Endothelial cell of umbilical vein (primary cell): ENCODE results near the gene WIF1. TPM values are rescaled to one million over a fixed set of nuclear protein-coding genes. Genes with fewer than 3 reads are reported as not detected.

ENCODE experiments used
- BruUV-seq: library from RNA; stranded (reverse); fragments of 400-500 nt; replicated peaks from 2 replicates; lab custom pipeline; 2021; lab: Mats Ljungman, UMichigan
- CTCF ChIA-PET: fragments of 300-600, 350-600 bp; sonication (Branson Sonifier 250); formaldehyde crosslinking; loops from one replicate; lab custom pipeline; 2021; ENCODE audit warnings: antibody characterized with exemption, inconsistent platforms; lab: Charles Lee
- POLR2A ChIA-PET: fragments of 300-600, 350-600 bp; sonication (Branson Sonifier 250); formaldehyde crosslinking; loops from one replicate; lab custom pipeline; 2021; ENCODE audit warnings: antibody characterized with exemption, inconsistent platforms; lab: Charles Lee
- DNase-seq: peaks from one replicate; pipeline ENCODE4 v3.0.0-alpha.2; 2011; ENCODE audit warnings: low read depth, low spot score
- FAIRE-seq: peaks from 2 replicates; lab custom pipeline; 2011; peaks lifted over from hg19 to GRCh38; lab: Jason Lieb, UNC
- H2AFZ ChIP-seq: 2 replicates; pipeline ENCODE4 v1.6.0; 2012; ENCODE audit warnings: low read depth, low read length, control low read depth, inconsistent platforms
- H3K27ac ChIP-seq: 2 replicates; pipeline ENCODE4 v1.5.1; 2011; ENCODE audit warnings: low read depth, mild to moderate bottlenecking, control low read depth, low read length, moderate library complexity; ENCODE audit not compliant: insufficient read depth
- H3K27me3 ChIP-seq, 2 experiments: 2 replicates each; pipeline versions ENCODE4 v1.6.0 to v1.6.1; 2011; ENCODE audit warnings: low read length in 2 of 2, mixed read lengths in 1 of 2; ENCODE audit not compliant: control insufficient read depth in 2 of 2, insufficient read depth in 2 of 2
- H3K36me3 ChIP-seq, 2 experiments: 2 replicates in 1 of 2; 3 replicates in 1 of 2; pipeline ENCODE4 v1.5.1; 2011; ENCODE audit warnings: low read length in 2 of 2, mild to moderate bottlenecking in 1 of 2, moderate library complexity in 1 of 2; ENCODE audit not compliant: control insufficient read depth in 2 of 2, insufficient read depth in 2 of 2; ENCODE audit errors: extremely low read depth in 1 of 2
- H3K4me1 ChIP-seq: 3 replicates; pipeline ENCODE4 v1.5.1; 2011; ENCODE audit warnings: mild to moderate bottlenecking, low read length; ENCODE audit not compliant: control insufficient read depth, insufficient read depth; ENCODE audit errors: extremely low read depth
- H3K4me2 ChIP-seq: 2 replicates; pipeline ENCODE4 v1.6.1; 2011; ENCODE audit warnings: low read length, control low read depth, mixed read lengths; ENCODE audit not compliant: insufficient read depth
- H3K4me3 ChIP-seq, 3 experiments: fragments of 200-600 bp in 1 of 3; sonication (generic), shearing (Covaris generic) in 1 of 3; replicated peaks in 1 of 3; 2 replicates each; pipeline ENCODE4 v1.5.1; 2011 to 2016; ENCODE audit warnings: control low read depth in 3 of 3, low read length in 3 of 3, mild to moderate bottlenecking in 2 of 3, inconsistent platforms in 1 of 3, low read depth in 1 of 3, moderate library complexity in 1 of 3; ENCODE audit not compliant: insufficient read depth in 1 of 3
- H3K79me2 ChIP-seq: 2 replicates; pipeline ENCODE4 v1.6.0; 2012; ENCODE audit warnings: low read length, inconsistent platforms; ENCODE audit not compliant: control insufficient read depth, insufficient read depth
- H3K9ac ChIP-seq: replicated peaks from 2 replicates; pipeline ENCODE3; 2011; ENCODE audit warnings: low read length, control low read depth; ENCODE audit not compliant: insufficient read depth; ENCODE audit errors: extremely low read depth
- H3K9me1 ChIP-seq: replicated peaks from 3 replicates; pipeline ENCODE4 v1.6.0; 2011; ENCODE audit warnings: mild to moderate bottlenecking, low read length; ENCODE audit not compliant: control insufficient read depth, insufficient read depth; ENCODE audit errors: extremely low read depth
- H3K9me3 ChIP-seq: replicated peaks from 2 replicates; pipeline ENCODE4 v1.5.1; 2012; ENCODE audit warnings: low read length, inconsistent platforms; ENCODE audit not compliant: control insufficient read depth, insufficient read depth
- H4K20me1 ChIP-seq: replicated peaks from 2 replicates; pipeline ENCODE3; 2011; ENCODE audit warnings: mild to moderate bottlenecking, low read length; ENCODE audit not compliant: control insufficient read depth, insufficient read depth; ENCODE audit errors: extremely low read depth
- EZH2 ChIP-seq: IDR thresholded peaks from 2 replicates; pipeline ENCODE4 v1.6.1; 2012; ENCODE audit warnings: borderline replicate concordance, low read depth, mild to moderate bottlenecking, moderate library complexity, low read length, inconsistent platforms; ENCODE audit not compliant: severe bottlenecking
- FOS ChIP-seq: IDR thresholded peaks from 2 replicates; pipeline ENCODE4 v1.6.1; 2011; ENCODE audit warnings: mild to moderate bottlenecking, low read length, moderate library complexity, borderline replicate concordance; ENCODE audit not compliant: insufficient read depth
- GATA2 ChIP-seq: IDR thresholded peaks from 2 replicates; pipeline ENCODE4 v1.7.0; 2011; ENCODE audit warnings: low read depth, mild to moderate bottlenecking, moderate library complexity, mixed read lengths, low read length; ENCODE audit not compliant: insufficient read length, insufficient read depth
- JUN ChIP-seq: IDR thresholded peaks from 2 replicates; pipeline ENCODE4 v1.6.1; 2011; ENCODE audit warnings: borderline replicate concordance, low read depth; ENCODE audit not compliant: insufficient read length, insufficient read depth
- MYC ChIP-seq: IDR thresholded peaks from one replicate; pipeline ENCODE4 v1.6.1; 2011; ENCODE audit warnings: mild to moderate bottlenecking, low read depth, low read length
- POLR2A ChIP-seq: IDR thresholded peaks from 2 replicates; pipeline ENCODE4 v1.6.1; 2012; ENCODE audit warnings: low read depth, mild to moderate bottlenecking, control low read depth, low read length
- POLR2AphosphoS5 ChIP-seq: IDR thresholded peaks from 2 replicates; pipeline ENCODE4 v1.6.1; 2012; ENCODE audit warnings: low read depth, mild to moderate bottlenecking, control low read depth, low read length, moderate library complexity; ENCODE audit not compliant: insufficient read depth
- dilution Hi-C: fragments of 300-500 bp; cut with MboI; formaldehyde crosslinking; loops from one replicate; pipeline ENCODE4 v1.15.0; 2019; ENCODE audit warnings: low sequenced_read_pairs; ENCODE audit not compliant: extremely low pct_ligation_motif_present
- intact Hi-C: fragments of 100-400 bp; cut with micrococcal nuclease; formaldehyde crosslinking; loops from one replicate; pipeline ENCODE4 v1.10.0; 2022
- polyA plus RNA-seq, 4 experiments: library from polyadenylated mRNA; depleted of rRNA in 3 of 4; stranded (reverse) in 3 of 4; unstranded in 1 of 4; fragments of >200 nt; gene quantifications; 2 replicates each; pipeline versions ENCODE4 v1.2.1 to v1.2.3, GENCODE V29; 2011 to 2012; ENCODE audit warnings: missing spikeins in 1 of 4
- total RNA-seq: library from RNA; stranded (reverse); gene quantifications from 2 replicates; pipeline ENCODE4 v1.2.3, GENCODE V29; 2021
- TF ChIP-seq, protein P1 (sequence below): IDR thresholded peaks from 2 replicates; pipeline ENCODE4 v1.6.1; 2011; ENCODE audit not compliant: insufficient read depth, insufficient read length
- TF ChIP-seq, protein P2 (sequence below), 2 donors: IDR thresholded peaks; 1 replicate in 1 of 2; 2 replicates in 1 of 2; pipeline ENCODE4 v1.5.1; 2011; ENCODE audit warnings: low read length in 2 of 2, mild to moderate bottlenecking in 2 of 2, moderate library complexity in 2 of 2, control low read depth in 1 of 2, inconsistent platforms in 1 of 2, low read depth in 1 of 2; ENCODE audit not compliant: insufficient read depth in 1 of 2; ENCODE audit errors: extremely low read depth in 1 of 2

The WIF1 gene
- total and polyA plus RNA-seq, 2 donors (not counting 3 experiments of a cell fraction or from before 2014, with no cell fraction given): not detected

DNA sequence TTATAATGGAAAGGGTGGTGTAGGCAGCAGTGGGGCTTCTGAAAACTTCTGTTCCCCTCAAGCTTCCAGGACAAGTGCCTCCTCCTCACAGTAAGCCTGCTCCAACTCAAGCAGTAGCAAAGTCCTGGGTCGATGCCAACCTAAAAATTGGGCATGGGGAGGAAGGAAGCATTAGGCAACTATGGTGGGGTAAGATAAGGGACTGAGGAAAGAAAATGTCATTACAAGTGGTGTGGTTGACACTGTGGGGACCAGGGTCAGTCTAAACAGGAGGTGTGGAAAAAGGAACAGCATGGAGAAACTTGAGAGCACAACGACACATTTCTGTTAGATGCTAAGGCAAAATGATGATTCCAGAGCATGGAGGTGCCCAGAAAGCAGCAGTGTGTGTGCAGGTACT lies 34.9 kb downstream of the WIF1 start:
- CTCF ChIA-PET: no interaction called here
- peaks cover 5 to 48% of the 10 kb centered on the region in 2 experiments for H3K27me3 ChIP-seq
- no peak overlapping the region for H3K9ac ChIP-seq
- dilution Hi-C loops (no loop called here), intact Hi-C loops (no loop called here)
- BruUV-seq: no TSS peak
- FAIRE-seq (no peak), DNase-seq (no peak)
- H3K9me3 ChIP-seq: no peaks in the 10 kb centered on the region
- no peak overlapping the region for H2AFZ ChIP-seq
- no peaks in the 10 kb centered on the region for H3K79me2 ChIP-seq
- H3K4me3 ChIP-seq: no peak overlapping the region
- H3K27ac ChIP-seq: no peak overlapping the region
- H3K36me3 ChIP-seq: no peaks in the 10 kb centered on the region
- no peak overlapping the region for H3K4me2 ChIP-seq
- no peaks in the 10 kb centered on the region for H4K20me1 ChIP-seq
- no peaks in the 10 kb centered on the region for H3K4me1 ChIP-seq
- H3K9me1 ChIP-seq: no peaks in the 10 kb centered on the region
- TF ChIP-seq, protein P1, sequence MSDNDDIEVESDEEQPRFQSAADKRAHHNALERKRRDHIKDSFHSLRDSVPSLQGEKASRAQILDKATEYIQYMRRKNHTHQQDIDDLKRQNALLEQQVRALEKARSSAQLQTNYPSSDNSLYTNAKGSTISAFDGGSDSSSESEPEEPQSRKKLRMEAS: no peak
- TF ChIP-seq POLR2A (no peak), JUN (no peak)
- POLR2A ChIA-PET: no interaction called here

DNA sequence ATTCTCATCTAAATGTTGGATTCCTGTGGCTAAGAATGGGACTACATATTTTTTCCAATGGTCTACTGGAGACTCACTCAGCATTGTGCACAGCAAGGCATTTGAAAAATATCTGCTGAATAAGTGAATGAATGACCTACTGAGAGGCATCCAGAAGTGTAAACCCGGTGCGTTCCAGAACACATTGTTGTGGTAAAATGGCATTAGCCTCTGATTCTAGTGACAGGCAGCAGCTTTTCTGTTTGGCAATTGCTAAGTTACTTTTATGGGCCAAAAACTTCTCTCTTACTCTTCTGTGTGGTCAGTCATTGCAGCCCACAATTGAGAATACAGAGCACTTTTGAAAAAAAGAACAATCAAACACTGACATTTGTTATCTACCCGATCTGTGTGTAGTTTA lies 36.5 kb downstream of the WIF1 start:
- dilution Hi-C loops (no loop called here), intact Hi-C loops (no loop called here)
- Histone ChIP-seq H3K9me3 (no peaks in the 10 kb centered on the region), H4K20me1 (no peaks in the 10 kb centered on the region), H3K36me3 (no peaks in the 10 kb centered on the region), H3K4me2 (no peak overlapping the region), H3K79me2 (no peaks in the 10 kb centered on the region), H3K4me1 (no peaks in the 10 kb centered on the region), H3K27me3 (peaks cover 5 to 46% of the 10 kb centered on the region in 2 experiments), H3K27ac (no peak overlapping the region), H3K9me1 (no peaks in the 10 kb centered on the region), H3K4me3 (no peak overlapping the region), H3K9ac (no peak overlapping the region), H2AFZ (no peak overlapping the region)
- no peak for TF ChIP-seq EZH2
- TF ChIP-seq JUN: no peak
- TF ChIP-seq MYC: no peak
- TF ChIP-seq FOS: no peak
- TF ChIP-seq POLR2AphosphoS5: no peak
- TF ChIP-seq, protein P2, sequence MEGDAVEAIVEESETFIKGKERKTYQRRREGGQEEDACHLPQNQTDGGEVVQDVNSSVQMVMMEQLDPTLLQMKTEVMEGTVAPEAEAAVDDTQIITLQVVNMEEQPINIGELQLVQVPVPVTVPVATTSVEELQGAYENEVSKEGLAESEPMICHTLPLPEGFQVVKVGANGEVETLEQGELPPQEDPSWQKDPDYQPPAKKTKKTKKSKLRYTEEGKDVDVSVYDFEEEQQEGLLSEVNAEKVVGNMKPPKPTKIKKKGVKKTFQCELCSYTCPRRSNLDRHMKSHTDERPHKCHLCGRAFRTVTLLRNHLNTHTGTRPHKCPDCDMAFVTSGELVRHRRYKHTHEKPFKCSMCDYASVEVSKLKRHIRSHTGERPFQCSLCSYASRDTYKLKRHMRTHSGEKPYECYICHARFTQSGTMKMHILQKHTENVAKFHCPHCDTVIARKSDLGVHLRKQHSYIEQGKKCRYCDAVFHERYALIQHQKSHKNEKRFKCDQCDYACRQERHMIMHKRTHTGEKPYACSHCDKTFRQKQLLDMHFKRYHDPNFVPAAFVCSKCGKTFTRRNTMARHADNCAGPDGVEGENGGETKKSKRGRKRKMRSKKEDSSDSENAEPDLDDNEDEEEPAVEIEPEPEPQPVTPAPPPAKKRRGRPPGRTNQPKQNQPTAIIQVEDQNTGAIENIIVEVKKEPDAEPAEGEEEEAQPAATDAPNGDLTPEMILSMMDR (IDR thresholded peaks at IDR 0.05; ENCODE audit: extremely low read depth in 1 of 2, insufficient read depth in 1 of 2, low read depth in 1 of 2, low read length in 2 of 2): no peak
- TF ChIP-seq, protein P1: no peak
- no peak for TF ChIP-seq GATA2
- no peak for TF ChIP-seq POLR2A
- POLR2A ChIA-PET: no interaction called here
- no TSS peak for BruUV-seq
- FAIRE-seq (no peak), DNase-seq (no peak)
- CTCF ChIA-PET: no interaction called here
